ENCODE results near the gene CNTNAP5. TPM values are rescaled to one million over a fixed set of nuclear protein-coding genes. Genes with fewer than 3 reads are reported as not detected.

The CNTNAP5 gene
- total RNA-seq: not detected in 2 replicates

GRCh38 chr2:124025171-124025580 is at the start of gene CNTNAP5:
CNTNAP5 (plus strand) TSS chr2:124025287; CDS start chr2:124025651, 364 bp downstream.

Small RNA genes within 50 kb of the gene (small RNA-seq; reads per million reads assigned to genes)
- gene AC019159.1 (ENCODE audit: low replicate concordance) (not detected), gene MTND5P22 (ENCODE audit: low replicate concordance) (not detected), gene RNA5SP102 (ENCODE audit: low replicate concordance) (not detected)
